ENCODE measurements around the gene SMARCE1.

GRCh38 chr17:40687106-40687505 lies 39.5 kb upstream of the SMARCE1 start:
- TF ChIP-seq, protein P1, sequence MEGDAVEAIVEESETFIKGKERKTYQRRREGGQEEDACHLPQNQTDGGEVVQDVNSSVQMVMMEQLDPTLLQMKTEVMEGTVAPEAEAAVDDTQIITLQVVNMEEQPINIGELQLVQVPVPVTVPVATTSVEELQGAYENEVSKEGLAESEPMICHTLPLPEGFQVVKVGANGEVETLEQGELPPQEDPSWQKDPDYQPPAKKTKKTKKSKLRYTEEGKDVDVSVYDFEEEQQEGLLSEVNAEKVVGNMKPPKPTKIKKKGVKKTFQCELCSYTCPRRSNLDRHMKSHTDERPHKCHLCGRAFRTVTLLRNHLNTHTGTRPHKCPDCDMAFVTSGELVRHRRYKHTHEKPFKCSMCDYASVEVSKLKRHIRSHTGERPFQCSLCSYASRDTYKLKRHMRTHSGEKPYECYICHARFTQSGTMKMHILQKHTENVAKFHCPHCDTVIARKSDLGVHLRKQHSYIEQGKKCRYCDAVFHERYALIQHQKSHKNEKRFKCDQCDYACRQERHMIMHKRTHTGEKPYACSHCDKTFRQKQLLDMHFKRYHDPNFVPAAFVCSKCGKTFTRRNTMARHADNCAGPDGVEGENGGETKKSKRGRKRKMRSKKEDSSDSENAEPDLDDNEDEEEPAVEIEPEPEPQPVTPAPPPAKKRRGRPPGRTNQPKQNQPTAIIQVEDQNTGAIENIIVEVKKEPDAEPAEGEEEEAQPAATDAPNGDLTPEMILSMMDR (conservative IDR thresholded peaks at IDR 0.05 in 1 of 2, IDR thresholded peaks at IDR 0.05 in 1 of 2; ENCODE audit: extremely low read depth in 1 of 2, insufficient read depth in 1 of 2, low read depth in 1 of 2, low read length in 2 of 2), result no peak
- TF ChIP-seq EZH2 (IDR thresholded peaks at IDR 0.05; ENCODE audit: borderline replicate concordance, low read length), result no peak

All from mammary epithelial cell (primary cell).